Gastroesophageal sphincter (tissue), 3 donors: ENCODE data around the gene CERS4.

ENCODE experiments used
- CTCF ChIP-seq, 4 experiments: fragments of 200-600 bp in 2 of 4; fragments of 450-650 bp in 2 of 4; sonication (generic) in 1 of 4; IDR thresholded peaks; one replicate each; pipeline ENCODE4 v1.5.1; 2017 to 2019; ENCODE audit warnings: antibody characterized with exemption in 4 of 4, mild to moderate bottlenecking in 2 of 4, moderate library complexity in 2 of 4
- POLR2A ChIP-seq, 2 donors: fragments of 450-650 bp; IDR thresholded peaks; one replicate each; pipeline ENCODE4 v1.6.1; 2017; ENCODE audit warnings: antibody characterized with exemption in 2 of 2, mild to moderate bottlenecking in 2 of 2, moderate library complexity in 1 of 2

- TF ChIP-seq POLR2A (IDR thresholded peaks at IDR 0.05) (no peak), CTCF (IDR thresholded peaks at IDR 0.05) (no peak)
Observed at GRCh38 chr19:8231073-8231604, 22.0 kb downstream of the CERS4 start.
